A673 (cell line): Measurements from ENCODE around the gene CHN1. TPM values are rescaled to one million over a fixed set of nuclear protein-coding genes. Genes with fewer than 3 reads are reported as not detected.

Experiments used
- BruUV-seq: library from RNA; stranded (reverse); fragments of 400-500 nt; replicated peaks from 2 replicates; lab custom pipeline; 2021; lab: Mats Ljungman, UMichigan
- CTCF ChIA-PET: fragments of 300-600 bp; sonication (Branson Sonifier 250); formaldehyde crosslinking; loops from one replicate; lab custom pipeline; 2022; ENCODE audit warnings: antibody characterized with exemption; lab: Charles Lee
- POLR2A ChIA-PET: fragments of 300-600 bp; sonication (Branson Sonifier 250); formaldehyde crosslinking; loops from one replicate; lab custom pipeline; 2022; ENCODE audit warnings: antibody characterized with exemption; ENCODE audit not compliant: low non-redundant PET; lab: Charles Lee
- DNase-seq: peaks from one replicate; pipeline ENCODE4 v3.0.0-alpha.2; 2015; ENCODE audit warnings: low spot score
- H3K27ac ChIP-seq: fragments of 200-600 bp; sonication (generic); 2 replicates; pipeline ENCODE4 v1.5.1; 2016; ENCODE audit warnings: mixed run types, low read depth, mild to moderate bottlenecking, mixed read lengths, antibody characterized with exemption, low read length; ENCODE audit not compliant: poor library complexity, severe bottlenecking
- H3K27me3 ChIP-seq: fragments of 200-600 bp; sonication (generic); replicated peaks from 2 replicates; pipeline ENCODE4 v1.6.1; 2017; ENCODE audit warnings: mixed run types, low read depth, mild to moderate bottlenecking, mixed read lengths, antibody characterized with exemption, low read length; ENCODE audit not compliant: insufficient read depth, poor library complexity
- H3K36me3 ChIP-seq: fragments of 200-600 bp; sonication (generic); 2 replicates; pipeline ENCODE4 v1.6.1; 2016; ENCODE audit warnings: mixed run types, mild to moderate bottlenecking, mixed read lengths, antibody characterized with exemption, low read length; ENCODE audit not compliant: insufficient read depth, poor library complexity, severe bottlenecking
- H3K4me1 ChIP-seq: fragments of 200-600 bp; sonication (generic); 2 replicates; pipeline ENCODE4 v1.6.1; 2017; ENCODE audit warnings: mixed run types, mild to moderate bottlenecking, mixed read lengths, antibody characterized with exemption, low read length; ENCODE audit not compliant: insufficient read depth, poor library complexity, severe bottlenecking
- H3K4me3 ChIP-seq: fragments of 200-600 bp; sonication (generic); 2 replicates; pipeline ENCODE4 v1.5.1; 2016; ENCODE audit warnings: low read depth, mixed run types, mild to moderate bottlenecking, mixed read lengths, low read length; ENCODE audit not compliant: poor library complexity, severe bottlenecking
- H3K9me3 ChIP-seq: fragments of 200-600 bp; sonication (generic); 2 replicates; pipeline ENCODE4 v1.6.1; 2016; ENCODE audit warnings: mixed run types, low read depth, mild to moderate bottlenecking, mixed read lengths, antibody characterized with exemption, low read length; ENCODE audit not compliant: poor library complexity, severe bottlenecking
- EZH2 ChIP-seq: fragments of 200-600 bp; sonication (generic); IDR thresholded peaks from 2 replicates; pipeline ENCODE4 v1.6.1; 2017; ENCODE audit warnings: borderline replicate concordance, low read depth, mild to moderate bottlenecking, mixed read lengths, antibody characterized with exemption, low read length; ENCODE audit not compliant: poor library complexity, severe bottlenecking
- intact Hi-C: fragments of 100-400 bp; cut with micrococcal nuclease; formaldehyde crosslinking; loops from one replicate; pipeline ENCODE4 v1.10.0; 2022; ENCODE audit not compliant: unreplicated experiment
- total RNA-seq: library from RNA; stranded (reverse); gene quantifications from 2 replicates; pipeline ENCODE4 v1.2.3, GENCODE V29; 2021
- TF ChIP-seq, protein P1 (sequence below): fragments of 300-800, 200-600 bp; sonication (generic); conservative IDR thresholded peaks from 2 replicates; pipeline ENCODE4 v1.5.1; 2017; ENCODE audit warnings: low read depth, mild to moderate bottlenecking, antibody characterized with exemption, low read length, moderate library complexity, mixed read lengths

The CHN1 gene
- total RNA-seq, 1 experiment from 2014 or later: 11.3 TPM

- no TSS peak for BruUV-seq
These were observed 59.5 kb downstream of the CHN1 start for GRCh38 chr2:174945601-174946260.

DNA sequence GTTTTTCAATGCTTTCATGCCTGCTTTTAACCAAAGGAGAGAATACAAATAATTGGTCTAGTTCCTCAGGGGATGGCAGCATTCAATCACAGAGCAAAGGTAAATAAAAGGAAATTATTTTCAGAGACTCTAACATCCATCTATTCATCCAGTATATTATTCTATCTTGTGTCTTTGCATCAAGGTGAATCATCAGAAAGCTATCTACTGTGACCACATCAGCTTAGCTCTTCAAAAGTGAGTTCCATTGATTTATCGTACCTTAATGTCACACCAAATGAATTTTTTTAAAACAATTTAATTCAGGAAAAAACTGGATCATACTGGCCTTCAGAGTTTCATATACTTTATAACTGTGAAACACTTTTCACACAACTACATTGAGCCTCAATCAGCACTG lies 66.1 kb downstream of the CHN1 start:
- POLR2A ChIA-PET: no interaction called here
- Histone ChIP-seq H3K9me3 (no peaks in the 10 kb centered on the region), H3K4me3 (no peak overlapping the region), H3K27ac (no peak overlapping the region), H3K36me3 (no peaks in the 10 kb centered on the region), H3K4me1 (no peaks in the 10 kb centered on the region), H3K27me3 (no peaks in the 10 kb centered on the region)
- intact Hi-C loops: no loop called here
- CTCF ChIA-PET: no interaction called here
- no peak for DNase-seq
- TF ChIP-seq, protein P1, sequence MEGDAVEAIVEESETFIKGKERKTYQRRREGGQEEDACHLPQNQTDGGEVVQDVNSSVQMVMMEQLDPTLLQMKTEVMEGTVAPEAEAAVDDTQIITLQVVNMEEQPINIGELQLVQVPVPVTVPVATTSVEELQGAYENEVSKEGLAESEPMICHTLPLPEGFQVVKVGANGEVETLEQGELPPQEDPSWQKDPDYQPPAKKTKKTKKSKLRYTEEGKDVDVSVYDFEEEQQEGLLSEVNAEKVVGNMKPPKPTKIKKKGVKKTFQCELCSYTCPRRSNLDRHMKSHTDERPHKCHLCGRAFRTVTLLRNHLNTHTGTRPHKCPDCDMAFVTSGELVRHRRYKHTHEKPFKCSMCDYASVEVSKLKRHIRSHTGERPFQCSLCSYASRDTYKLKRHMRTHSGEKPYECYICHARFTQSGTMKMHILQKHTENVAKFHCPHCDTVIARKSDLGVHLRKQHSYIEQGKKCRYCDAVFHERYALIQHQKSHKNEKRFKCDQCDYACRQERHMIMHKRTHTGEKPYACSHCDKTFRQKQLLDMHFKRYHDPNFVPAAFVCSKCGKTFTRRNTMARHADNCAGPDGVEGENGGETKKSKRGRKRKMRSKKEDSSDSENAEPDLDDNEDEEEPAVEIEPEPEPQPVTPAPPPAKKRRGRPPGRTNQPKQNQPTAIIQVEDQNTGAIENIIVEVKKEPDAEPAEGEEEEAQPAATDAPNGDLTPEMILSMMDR: no peak
- TF ChIP-seq EZH2: no peak
- BruUV-seq: no TSS peak

More at GRCh38 chr2:174945601-174946260, 59.5 kb downstream of the CHN1 start:
- Histone ChIP-seq H3K27ac (no peak overlapping the region), H3K4me3 (no peak overlapping the region), H3K36me3 (no peaks in the 10 kb centered on the region), H3K9me3 (no peaks in the 10 kb centered on the region), H3K27me3 (no peaks in the 10 kb centered on the region), H3K4me1 (no peaks in the 10 kb centered on the region)
- no peak for DNase-seq
- CTCF ChIA-PET: no interaction called here
- POLR2A ChIA-PET: no interaction called here
- intact Hi-C loops: no loop called here
- no peak for TF ChIP-seq EZH2
- TF ChIP-seq, protein P1: no peak

DNA sequence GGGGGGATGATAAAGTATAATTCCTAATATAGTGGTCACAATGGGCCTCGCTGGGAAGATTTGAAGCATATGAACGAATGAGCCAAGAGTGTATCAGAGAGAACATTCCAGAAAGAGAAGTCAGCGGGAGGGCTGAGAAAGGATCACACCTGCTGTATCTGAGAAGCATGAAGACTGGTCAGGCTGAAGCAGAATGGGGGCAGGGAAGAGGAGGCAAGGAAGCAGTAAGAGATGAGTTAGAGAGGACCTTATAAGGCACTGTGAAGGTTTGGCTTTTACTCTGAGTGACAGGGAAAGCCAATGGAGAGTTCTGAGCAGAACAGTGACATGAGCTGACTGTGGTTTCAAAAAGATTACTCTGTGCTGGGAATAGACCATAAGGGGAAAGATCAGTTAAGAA lies 73.5 kb downstream of the CHN1 start:
- POLR2A ChIA-PET: no interaction called here
- Histone ChIP-seq H3K4me3 (no peak overlapping the region), H3K27me3 (no peaks in the 10 kb centered on the region), H3K27ac (no peak overlapping the region), H3K36me3 (no peaks in the 10 kb centered on the region), H3K4me1 (no peaks in the 10 kb centered on the region), H3K9me3 (no peaks in the 10 kb centered on the region)
- DNase-seq: no peak
- intact Hi-C loops: no loop called here
- no TSS peak for BruUV-seq
- CTCF ChIA-PET: interaction anchor here (0.6 kb wide), 1 partner anchor 59 kb away, joined by 3 read pairs; no protein-coding TSS in a partner anchor
- TF ChIP-seq, protein P1: no peak
- TF ChIP-seq EZH2: no peak
